ENCODE measurements around the gene MINDY2. TPM values are rescaled to one million over a fixed set of nuclear protein-coding genes. Genes with fewer than 3 reads are reported as not detected.

Gene MINDY2
- total RNA-seq, 2 donors from 2014 or later: 20.1 to 30.0 TPM

DNA sequence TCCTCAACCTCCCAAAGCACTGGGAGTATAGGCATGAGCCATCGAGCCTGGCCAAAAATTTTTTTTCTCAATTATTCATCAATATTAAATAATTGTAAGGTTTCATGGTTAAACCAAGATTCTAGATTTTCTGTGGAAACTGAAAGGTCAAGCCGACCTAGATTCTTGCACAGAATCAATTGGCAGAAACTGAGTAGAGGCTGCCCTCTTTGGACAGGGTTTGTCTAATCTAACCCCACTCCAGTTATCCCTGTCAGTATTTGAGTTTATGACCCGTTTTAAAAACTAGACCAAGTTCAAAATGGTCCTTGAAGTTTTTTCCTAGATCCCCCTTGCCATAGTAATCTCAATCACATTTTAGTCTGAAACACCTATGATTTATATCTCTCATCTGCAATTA lies 13.0 kb upstream of the MINDY2 start:
- Histone ChIP-seq H3K27ac (no peak overlapping the region), H3K36me3 (no peaks in the 10 kb centered on the region), H3K27me3 (no peaks in the 10 kb centered on the region), H3K4me3 (no peak overlapping the region), H3K9me3 (no peaks in the 10 kb centered on the region), H3K4me1 (no peaks in the 10 kb centered on the region)
- no peak for DNase-seq (ENCODE audit: low spot score)
- TF ChIP-seq CTCF (IDR thresholded peaks at IDR 0.05): peak in 1 of 2 donors; percentile 41

DNA sequence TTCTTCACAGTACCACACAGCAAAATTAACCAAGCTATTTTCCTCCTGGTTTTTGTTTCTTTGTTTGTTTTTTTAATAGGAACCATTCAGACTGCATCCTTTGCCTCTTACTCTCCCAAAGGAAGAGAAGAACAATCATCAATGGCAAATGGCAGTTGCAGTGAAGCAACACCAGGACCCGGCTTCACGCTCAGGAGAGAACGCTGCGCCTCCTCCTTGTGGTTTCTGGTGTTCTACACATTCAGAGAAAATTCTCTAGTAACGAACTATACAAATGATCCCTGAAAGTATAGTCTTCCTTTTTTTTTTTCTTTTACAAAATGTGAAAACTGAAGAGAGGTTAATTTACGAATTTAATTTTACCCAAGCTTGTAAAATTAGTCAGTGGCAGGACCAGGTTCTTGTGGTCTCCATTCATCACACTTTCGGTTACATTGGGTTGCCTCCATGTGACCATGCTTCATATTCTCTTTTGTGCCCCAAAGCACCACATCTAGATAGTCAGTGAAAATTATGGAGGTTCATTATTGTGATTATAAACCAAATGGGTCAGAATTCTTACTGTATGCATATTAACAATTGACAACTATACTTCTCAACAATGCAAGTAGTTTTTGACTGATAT lies 10.6 kb upstream of the MINDY2 start:
- no peaks in the 10 kb centered on the region for H3K27me3 ChIP-seq
- no peak overlapping the region for H3K4me3 ChIP-seq
- no peaks in the 10 kb centered on the region for H3K4me1 ChIP-seq
- DNase-seq (ENCODE audit: low spot score): no peak
- no peaks in the 10 kb centered on the region for H3K36me3 ChIP-seq
- no peak for TF ChIP-seq CTCF (IDR thresholded peaks at IDR 0.05)
- no peak overlapping the region for H3K27ac ChIP-seq
- peaks cover 0 to 7% of the 10 kb centered on the region in 2 donors for H3K9me3 ChIP-seq

DNA sequence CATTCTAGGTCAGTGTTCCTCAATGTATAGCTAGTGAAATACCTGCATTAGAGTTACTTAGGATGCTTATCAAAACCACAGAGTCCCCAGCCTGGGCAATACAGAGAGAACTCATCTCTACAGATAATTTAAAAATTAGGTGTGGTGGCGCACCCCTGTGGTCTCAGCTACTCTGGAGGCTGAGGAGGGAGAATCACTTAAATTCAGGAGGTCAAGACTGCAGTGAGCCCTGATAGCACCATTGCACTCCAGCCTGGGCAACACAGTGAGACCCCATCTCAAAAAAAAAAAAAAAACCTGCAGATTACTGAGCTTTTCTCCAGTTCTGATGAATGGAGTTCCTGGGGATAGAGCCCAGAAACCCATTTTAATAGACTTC lies 10.1 kb upstream of the MINDY2 start:
- no peaks in the 10 kb centered on the region for H3K36me3 ChIP-seq
- no peaks in the 10 kb centered on the region for H3K4me1 ChIP-seq
- DNase-seq (ENCODE audit: low spot score): no peak
- no peak for TF ChIP-seq CTCF (IDR thresholded peaks at IDR 0.05)
- no peaks in the 10 kb centered on the region for H3K27me3 ChIP-seq
- peaks cover 0 to 7% of the 10 kb centered on the region in 2 donors for H3K9me3 ChIP-seq
- no peak overlapping the region for H3K27ac ChIP-seq
- H3K4me3 ChIP-seq: no peak overlapping the region

DNA sequence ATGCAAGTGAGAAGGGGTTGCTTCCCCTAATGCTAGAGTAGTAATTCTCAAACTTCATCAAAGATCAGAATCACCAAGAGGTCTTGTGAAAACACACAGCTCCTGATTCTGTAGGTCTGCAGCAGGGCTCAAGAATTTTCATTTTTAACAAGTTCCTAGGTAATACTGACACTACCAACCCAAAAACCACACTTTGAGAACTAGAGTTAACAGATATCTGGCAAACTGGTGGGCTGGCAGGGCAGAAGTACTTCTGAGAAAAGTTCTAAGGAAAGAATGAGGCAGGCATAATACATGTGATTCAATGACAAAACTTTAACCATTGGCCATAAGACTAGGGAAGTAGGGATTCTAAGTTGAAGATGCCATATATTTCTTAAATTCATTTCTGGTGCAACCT lies 8.8 kb upstream of the MINDY2 start:
- Histone ChIP-seq H3K36me3 (no peaks in the 10 kb centered on the region), H3K9me3 (peaks cover 0 to 7% of the 10 kb centered on the region in 2 donors), H3K27me3 (no peaks in the 10 kb centered on the region), H3K4me1 (no peaks in the 10 kb centered on the region), H3K27ac (no peak overlapping the region), H3K4me3 (no peak overlapping the region)
- DNase-seq (ENCODE audit: low spot score): no peak
- no peak for TF ChIP-seq CTCF (IDR thresholded peaks at IDR 0.05)

DNA sequence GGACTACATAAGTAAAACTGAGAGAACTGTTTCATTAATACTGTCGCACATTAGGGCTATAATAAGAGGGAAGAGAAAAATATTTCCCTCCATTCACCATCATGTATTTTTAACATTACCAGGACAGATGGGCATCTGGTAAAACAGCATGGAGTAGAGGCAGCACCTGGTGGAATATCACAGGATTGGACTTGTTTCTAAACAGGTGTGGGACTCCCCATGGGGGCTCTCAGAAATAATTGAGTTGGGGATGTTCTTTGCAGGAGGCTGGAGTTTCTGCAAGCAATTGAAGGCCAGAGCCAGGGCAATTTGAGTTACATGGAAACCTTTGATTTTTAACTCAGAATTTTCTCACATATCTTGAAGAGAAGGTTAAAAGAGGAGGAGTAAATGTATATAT lies 8.4 kb upstream of the MINDY2 start:
- peaks cover 0 to 7% of the 10 kb centered on the region in 2 donors for H3K9me3 ChIP-seq
- H3K36me3 ChIP-seq: no peaks in the 10 kb centered on the region
- H3K27me3 ChIP-seq: no peaks in the 10 kb centered on the region
- H3K4me1 ChIP-seq: no peaks in the 10 kb centered on the region
- DNase-seq (ENCODE audit: low spot score): no peak
- no peak for TF ChIP-seq CTCF (IDR thresholded peaks at IDR 0.05)
- H3K4me3 ChIP-seq: no peak overlapping the region
- H3K27ac ChIP-seq: no peak overlapping the region

GRCh38 chr15:58764468-58764867 lies 6.6 kb upstream of the MINDY2 start:
- H3K36me3 ChIP-seq: no peaks in the 10 kb centered on the region
- no peak overlapping the region for H3K27ac ChIP-seq
- no peaks in the 10 kb centered on the region for H3K4me1 ChIP-seq
- H3K27me3 ChIP-seq: no peaks in the 10 kb centered on the region
- H3K4me3 ChIP-seq: no peak overlapping the region
- no peak for DNase-seq (ENCODE audit: low spot score)
- TF ChIP-seq CTCF (IDR thresholded peaks at IDR 0.05): no peak
- peaks cover 0 to 7% of the 10 kb centered on the region in 2 donors for H3K9me3 ChIP-seq

All from right atrium auricular region (tissue), 2 donors.